ENCODE results near the gene DGKQ.
"Not testable (repeated sequence)": the region's sequence is repeated elsewhere in the genome, so short reads cannot be mapped to it uniquely, and the experiment has no call there.

Gene DGKQ

GRCh38 chr4:947491-947971 lies 25.8 kb downstream of the DGKQ start:
- DNase-seq (ENCODE audit: low spot score), result no peak
- in situ Hi-C loops (cut with MboI; ENCODE audit: low sequenced_read_pairs, unreplicated experiment), result no loop called here
- no peak for TF ChIP-seq CTCF (IDR thresholded peaks at IDR 0.05; ENCODE audit: borderline replicate concordance, control extremely low read depth, extremely low read depth, insufficient read depth, missing control alignments)

- no peak for TF ChIP-seq CTCF (IDR thresholded peaks at IDR 0.05; ENCODE audit: borderline replicate concordance, control extremely low read depth, extremely low read depth, insufficient read depth, missing control alignments)
- in situ Hi-C loops (cut with MboI; ENCODE audit: low sequenced_read_pairs, unreplicated experiment), result no loop called here
- DNase-seq (ENCODE audit: low spot score), result no peak
These were observed 26.6 kb downstream of the DGKQ start for GRCh38 chr4:946517-947471.

GRCh38 chr4:946103-946450 lies 27.3 kb downstream of the DGKQ start:
- in situ Hi-C loops (cut with MboI; ENCODE audit: low sequenced_read_pairs, unreplicated experiment), result no loop called here
- TF ChIP-seq CTCF (IDR thresholded peaks at IDR 0.05; ENCODE audit: borderline replicate concordance, control extremely low read depth, extremely low read depth, insufficient read depth, missing control alignments), result no peak
- no peak for DNase-seq (ENCODE audit: low spot score)

- in situ Hi-C loops (cut with MboI; ENCODE audit: low sequenced_read_pairs, unreplicated experiment), result no loop called here
- no peak for TF ChIP-seq CTCF (IDR thresholded peaks at IDR 0.05; ENCODE audit: borderline replicate concordance, control extremely low read depth, extremely low read depth, insufficient read depth, missing control alignments)
These were observed 27.9 kb downstream of the DGKQ start for GRCh38 chr4:945274-946102.

GRCh38 chr4:939508-939907 lies 33.9 kb downstream of the DGKQ start:
- DNase-seq (ENCODE audit: low spot score); in situ Hi-C loops (cut with MboI; ENCODE audit: low sequenced_read_pairs, unreplicated experiment): not testable (repeated sequence)

More at GRCh38 chr4:945274-946102, 27.9 kb downstream of the DGKQ start:
- no peak for DNase-seq (ENCODE audit: low spot score)

GRCh38 chr4:932713-933070 lies 40.7 kb downstream of the DGKQ start:
- in situ Hi-C loops (cut with MboI; ENCODE audit: low sequenced_read_pairs, unreplicated experiment), result no loop called here
- no peak for TF ChIP-seq CTCF (IDR thresholded peaks at IDR 0.05; ENCODE audit: borderline replicate concordance, control extremely low read depth, extremely low read depth, insufficient read depth, missing control alignments)
- no peak for DNase-seq (ENCODE audit: low spot score)

All from GM13976 (cell line).